T-helper 2 cell (primary cell): ENCODE results near the gene GAGE12C.
"Not testable (repeated sequence)": the region's sequence is repeated elsewhere in the genome, so short reads cannot be mapped to it uniquely, and the experiment has no call there.

ENCODE experiments used
- DNase-seq, 5 experiments: peaks; one replicate each; pipeline versions ENCODE4 v3.0.0 to v3.0.0-alpha.2; 2012 to 2022
- total RNA-seq, 2 donors: gene quantifications; one replicate each; lab custom pipeline; 2026; lab: John Stamatoyannopoulos, UW

The GAGE12C gene
- 0 reads per million in 2 donors for total RNA-seq

DNA sequence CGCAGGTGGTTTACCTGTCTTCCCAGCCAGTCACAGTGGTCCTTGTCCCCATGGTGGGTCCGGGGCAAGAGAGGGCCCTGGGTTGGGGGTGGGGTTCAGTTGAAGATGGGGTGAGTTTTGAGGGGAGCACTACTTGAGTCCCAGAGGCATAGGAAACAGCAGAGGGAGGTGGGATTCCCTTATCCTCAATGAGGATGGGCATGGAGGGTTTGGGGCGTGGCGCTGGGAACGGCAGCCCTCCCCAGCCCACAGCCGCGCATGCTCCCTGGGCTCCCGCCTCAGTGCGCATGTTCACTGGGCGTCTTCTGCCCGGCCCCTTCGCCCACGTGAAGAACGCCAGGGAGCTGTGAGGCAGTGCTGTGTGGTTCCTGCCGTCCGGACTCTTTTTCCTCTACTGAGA is at the start of gene GAGE12C:
GAGE12C (plus strand) TSS at position 301 of the 400 bp plus-strand sequence. CDS start 1,155 bp downstream, outside the sequence.
- DNase-seq: not testable (repeated sequence)

- not testable (repeated sequence) for DNase-seq
Measured at GRCh38 chrX:49541433-49541832, 9.5 kb downstream of the GAGE12C start, which contains the start of gene GAGE12D. TSS of gene GAGE12D (plus strand) at chrX:49541733. CDS start at chrX:49542888, 1,155 bp downstream.

- not testable (repeated sequence) for DNase-seq
Measured at GRCh38 chrX:49550989-49551388, 19.0 kb downstream of the GAGE12C start, which contains the start of gene GAGE12E. TSS of gene GAGE12E (plus strand) at chrX:49551289. CDS start at chrX:49552444, 1,155 bp downstream.

GRCh38 chrX:49560542-49560941 is 28.6 kb downstream of the GAGE12C start, which contains the start of gene GAGE12F:
TSS of gene GAGE12F (plus strand) at chrX:49560842. CDS start at chrX:49561997, 1,155 bp downstream.
- DNase-seq: not testable (repeated sequence)

GRCh38 chrX:49568728-49569127 is 36.8 kb downstream of the GAGE12C start:
- DNase-seq: not testable (repeated sequence)

GRCh38 chrX:49569152-49569551 is 37.2 kb downstream of the GAGE12C start:
- not testable (repeated sequence) for DNase-seq

- DNase-seq: not testable (repeated sequence)
Measured at GRCh38 chrX:49570100-49570499, 38.1 kb downstream of the GAGE12C start, which contains the start of gene GAGE12G. TSS of gene GAGE12G (plus strand) at chrX:49570400. CDS start at chrX:49571555, 1,155 bp downstream.

- DNase-seq: not testable (repeated sequence)
Measured at GRCh38 chrX:49579649-49580048, 47.7 kb downstream of the GAGE12C start, which contains the start of gene GAGE12H. TSS of gene GAGE12H (plus strand) at chrX:49579949. CDS start at chrX:49581104, 1,155 bp downstream.
